GM12891 (cell line): Measurements from ENCODE around the gene PDE5A.
"Not testable (repeated sequence)": the region's sequence is repeated elsewhere in the genome, so short reads cannot be mapped to it uniquely, and the experiment has no call there.

Experiments
- DNase-seq: peaks from one replicate; pipeline ENCODE4 v3.0.0; 2011; ENCODE audit warnings: low spot score; ENCODE audit not compliant: insufficient read length
- FAIRE-seq: peaks from 2 replicates; lab custom pipeline; 2011; peaks lifted over from hg19 to GRCh38; lab: Jason Lieb, UNC
- PAX5 ChIP-seq: IDR thresholded peaks from 2 replicates; pipeline ENCODE4 v1.6.1; 2011; ENCODE audit warnings: low read length, moderate library complexity, mild to moderate bottlenecking; ENCODE audit not compliant: insufficient read depth, severe bottlenecking
- POLR2A ChIP-seq: IDR thresholded peaks from 2 replicates; pipeline ENCODE4 v1.6.1; 2011; ENCODE audit warnings: low read depth, low read length, control low read depth
- POLR2AphosphoS5 ChIP-seq: IDR thresholded peaks from 2 replicates; pipeline ENCODE4 v1.6.1; 2011; ENCODE audit warnings: low read depth, low read length, control low read depth
- POU2F2 ChIP-seq: IDR thresholded peaks from 2 replicates; pipeline ENCODE4 v1.6.1; 2011; ENCODE audit warnings: low read depth, mild to moderate bottlenecking, control low read depth, low read length, moderate library complexity
- SPI1 ChIP-seq: IDR thresholded peaks from 2 replicates; pipeline ENCODE4 v1.6.1; 2011; ENCODE audit warnings: low read depth, low read length, control low read depth
- TAF1 ChIP-seq: IDR thresholded peaks from 2 replicates; pipeline ENCODE4 v1.6.1; 2011; ENCODE audit warnings: low read depth, low read length, control low read depth

The PDE5A gene

GRCh38 chr4:119478446-119479179, 150.0 kb downstream of the PDE5A start:
- DNase-seq (no peak), FAIRE-seq (no peak)
- TF ChIP-seq TAF1 = no peak
- TF ChIP-seq SPI1 = no peak
- no peak for TF ChIP-seq POLR2A
- no peak for TF ChIP-seq PAX5
- no peak for TF ChIP-seq POLR2AphosphoS5
- no peak for TF ChIP-seq POU2F2

- no peak for TF ChIP-seq POLR2AphosphoS5
- TF ChIP-seq POU2F2 = no peak
- TF ChIP-seq TAF1 = no peak
- TF ChIP-seq POLR2A = no peak
- no peak for TF ChIP-seq SPI1
- TF ChIP-seq PAX5 = no peak
- peak; percentile 33 for FAIRE-seq
- no peak for DNase-seq
Measured at GRCh38 chr4:119477412-119478053, 151.1 kb downstream of the PDE5A start.

- FAIRE-seq (peak; percentile 69), DNase-seq (no peak)
- TF ChIP-seq POU2F2 (no peak), POLR2AphosphoS5 (no peak), PAX5 (no peak), POLR2A (no peak), SPI1 (no peak), TAF1 (no peak)
Measured at GRCh38 chr4:119471259-119471658, 157.3 kb downstream of the PDE5A start.

DNA sequence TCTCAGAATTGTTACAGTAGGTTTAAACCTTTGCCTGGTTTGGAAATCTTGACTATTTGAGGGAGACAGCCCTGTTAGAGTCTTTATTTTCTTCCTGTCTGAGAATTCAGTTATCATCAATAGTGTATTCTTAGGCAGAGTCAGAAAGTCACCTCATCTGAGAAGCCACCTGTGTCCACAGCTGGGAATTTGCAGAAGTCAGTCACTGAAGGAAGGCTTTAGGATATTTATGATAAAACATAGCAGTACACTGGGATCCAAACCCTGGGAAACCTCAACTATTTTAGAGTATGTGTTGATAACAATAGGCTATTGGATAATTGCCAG, 157.9 kb downstream of the PDE5A start:
- not testable (repeated sequence) for DNase-seq
- peak; percentile 89 for FAIRE-seq

DNA sequence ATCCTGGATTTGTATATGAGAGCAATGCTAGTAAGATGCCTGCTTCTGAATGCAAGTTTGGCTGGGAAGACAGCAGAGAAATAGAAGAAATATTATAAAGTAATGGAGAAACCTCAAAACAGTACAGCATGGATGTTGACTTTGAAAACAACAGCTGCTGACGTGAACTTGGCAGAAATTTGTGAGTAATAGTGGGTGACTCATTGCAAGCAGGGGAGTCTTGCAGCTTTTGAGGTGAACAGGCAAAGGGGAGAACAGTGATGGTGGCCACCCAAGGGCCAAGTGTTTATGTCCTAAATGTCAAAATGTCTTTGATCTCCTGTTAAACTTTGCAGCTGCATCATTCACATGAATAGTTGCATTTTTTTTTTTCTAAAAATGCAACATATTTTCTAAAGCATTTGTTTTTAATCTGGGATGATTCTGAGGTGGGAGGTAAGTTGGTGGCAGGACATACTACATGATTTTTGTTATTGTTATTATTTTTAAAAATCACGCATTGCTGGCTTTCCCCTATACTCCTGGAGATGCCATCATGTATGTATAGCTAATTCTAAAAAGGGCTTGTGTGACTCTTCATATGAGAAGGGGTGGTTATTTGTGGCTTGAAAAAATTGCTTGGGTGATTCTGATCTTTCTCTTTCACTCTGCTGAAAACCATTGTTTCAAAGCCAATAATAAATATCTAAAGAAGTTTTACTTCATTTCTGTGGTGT, 158.4 kb downstream of the PDE5A start:
- FAIRE-seq, DNase-seq: not testable (repeated sequence)

DNA sequence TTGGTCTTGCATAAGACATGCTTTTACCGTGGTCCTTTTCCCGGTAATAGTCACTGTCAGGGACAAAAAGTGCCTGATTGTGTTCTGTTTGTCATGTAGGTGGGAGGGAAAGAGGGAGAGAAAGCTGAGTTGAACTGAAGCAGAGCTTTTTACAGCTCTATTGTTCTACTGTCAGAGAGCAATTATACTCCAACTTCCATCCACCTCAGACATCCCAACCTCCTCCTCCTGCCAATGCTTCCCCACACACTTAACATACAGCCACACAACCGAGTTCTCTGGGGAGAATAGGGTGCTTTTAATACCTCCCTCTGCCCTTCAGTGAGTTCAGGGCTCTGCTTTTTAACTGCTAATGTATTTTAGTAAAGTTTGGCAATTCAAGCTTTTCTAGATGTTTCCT, 159.6 kb downstream of the PDE5A start:
- peak; percentile 76 for FAIRE-seq
- not testable (repeated sequence) for DNase-seq

DNA sequence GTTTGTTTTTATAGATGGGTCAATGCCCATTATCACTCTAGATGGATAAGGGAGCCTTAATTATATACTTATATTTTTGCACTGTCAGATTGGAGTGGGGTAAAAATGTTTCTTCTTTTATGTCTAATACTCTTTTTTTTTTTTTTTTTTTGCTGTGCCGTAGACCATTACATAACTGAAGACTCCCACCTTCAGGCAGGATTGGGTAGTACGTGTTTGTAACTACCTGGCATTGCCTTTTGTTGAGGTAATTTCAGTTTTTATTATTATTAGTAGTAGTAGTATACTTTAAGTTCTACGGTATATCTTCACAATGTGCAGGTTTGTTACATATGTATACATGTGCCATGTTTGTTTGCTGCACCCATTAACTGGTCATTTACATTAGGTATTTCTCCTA, 165.9 kb downstream of the PDE5A start:
- FAIRE-seq, DNase-seq: not testable (repeated sequence)

- FAIRE-seq, DNase-seq: not testable (repeated sequence)
Measured at GRCh38 chr4:119455734-119456133, 172.9 kb downstream of the PDE5A start.

- FAIRE-seq = peak; percentile 78
- TF ChIP-seq POLR2A (peak; percentile 23; the same call in 1 of the 2 replicates), TAF1 (peak; percentile 56)
- DNase-seq = peak; percentile 76
Measured at GRCh38 chr4:119454491-119455270, 173.9 kb downstream of the PDE5A start.

DNA sequence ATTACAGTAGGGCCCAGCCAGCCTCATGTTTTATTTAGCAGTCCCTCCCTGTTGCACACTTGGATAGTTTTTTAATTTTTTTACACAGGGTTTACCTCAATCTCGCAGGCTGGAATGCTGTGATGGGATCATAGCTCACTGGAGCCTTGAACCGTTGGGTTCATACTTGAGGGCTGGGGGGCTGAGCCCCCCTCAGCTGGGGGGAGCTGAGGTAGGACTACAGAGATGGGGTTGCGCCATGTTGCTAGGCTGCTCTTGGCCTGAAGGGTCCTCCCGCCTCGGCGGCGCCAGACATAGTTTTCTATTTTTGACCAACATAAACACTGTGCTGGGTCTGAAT, 174.5 kb downstream of the PDE5A start:
- not testable (repeated sequence) for FAIRE-seq
- peak; percentile 5 for DNase-seq

- DNase-seq, FAIRE-seq: not testable (repeated sequence)
Measured at GRCh38 chr4:119453286-119453685, 175.3 kb downstream of the PDE5A start.

DNA sequence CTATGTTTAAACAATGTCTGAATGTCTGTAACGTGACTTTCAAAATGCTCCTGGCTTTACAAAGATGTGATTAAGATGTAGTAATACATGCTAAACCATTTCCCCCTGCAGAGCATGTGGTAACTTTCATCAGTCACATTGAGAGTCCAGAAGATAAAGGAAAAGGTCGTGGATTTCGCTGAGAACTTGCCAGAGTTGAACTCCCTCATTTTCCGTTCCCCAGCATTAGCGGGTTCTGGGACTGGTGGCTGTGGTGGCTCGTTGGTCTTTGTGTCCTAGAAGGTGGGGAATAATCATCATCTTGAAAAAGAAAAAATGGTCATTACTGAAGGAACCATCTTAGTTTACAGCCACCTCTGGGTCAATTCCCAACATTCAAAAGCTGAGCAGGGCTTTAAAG, 178.8 kb downstream of the PDE5A start:
- DNase-seq, FAIRE-seq: not testable (repeated sequence)
